Upper lobe of left lung (tissue), 4 donors: ENCODE results near the gene CCDC82.

Experiments
- POLR2A ChIP-seq, 4 donors: fragments of 450-650 bp; IDR thresholded peaks; one replicate each; pipeline ENCODE4 v1.5.1; 2016 to 2017; ENCODE audit warnings: antibody characterized with exemption in 4 of 4, mild to moderate bottlenecking in 2 of 4
- TF ChIP-seq, protein P1 (sequence below), 6 experiments: fragments of 450-650 bp in 4 of 6; fragments of 200-600 bp in 2 of 6; sonication (generic) in 2 of 6; IDR thresholded peaks; one replicate each; pipeline ENCODE4 v1.5.1; 2016 to 2019; ENCODE audit warnings: antibody characterized with exemption in 6 of 6

DNA sequence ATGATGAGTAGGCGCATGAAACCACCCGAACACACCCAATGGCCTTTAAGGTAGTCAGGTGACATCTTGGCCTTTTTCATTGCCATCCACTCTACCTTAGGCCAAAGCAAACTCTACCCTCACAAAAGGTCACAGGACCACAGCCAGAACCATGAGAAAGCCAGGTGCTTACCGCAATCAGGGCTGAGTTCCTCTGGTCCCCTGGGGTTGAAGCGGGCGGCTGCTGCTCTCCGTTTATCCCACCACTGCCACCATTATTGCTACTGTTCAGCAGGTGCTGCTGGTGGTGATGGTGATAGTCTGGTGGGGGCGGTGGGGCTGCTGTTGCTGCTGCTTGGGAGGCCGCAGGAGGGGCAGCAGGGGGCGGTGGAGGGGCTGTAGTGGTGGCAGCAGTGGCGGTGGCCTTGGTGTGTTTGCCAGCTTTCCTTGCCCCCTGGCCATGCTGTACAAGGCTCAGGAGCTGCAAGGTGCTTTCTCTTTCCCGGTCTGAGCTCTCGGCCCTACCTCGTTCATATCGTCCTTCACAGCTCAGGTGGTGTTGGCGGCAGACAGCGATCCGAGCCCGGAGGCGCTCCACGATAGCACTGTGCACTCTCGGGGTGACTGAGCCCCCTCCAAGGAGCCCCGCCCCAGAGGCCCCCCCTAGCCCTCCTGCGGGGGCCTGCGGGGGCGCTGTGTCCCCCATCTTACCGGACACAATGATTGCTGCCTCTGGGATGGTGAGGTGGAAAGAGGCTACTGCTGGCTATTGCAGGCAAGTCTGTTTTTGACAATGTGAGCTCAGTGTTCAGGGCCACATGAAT lies 48.3 kb downstream of the CCDC82 start:
- TF ChIP-seq, protein P1, sequence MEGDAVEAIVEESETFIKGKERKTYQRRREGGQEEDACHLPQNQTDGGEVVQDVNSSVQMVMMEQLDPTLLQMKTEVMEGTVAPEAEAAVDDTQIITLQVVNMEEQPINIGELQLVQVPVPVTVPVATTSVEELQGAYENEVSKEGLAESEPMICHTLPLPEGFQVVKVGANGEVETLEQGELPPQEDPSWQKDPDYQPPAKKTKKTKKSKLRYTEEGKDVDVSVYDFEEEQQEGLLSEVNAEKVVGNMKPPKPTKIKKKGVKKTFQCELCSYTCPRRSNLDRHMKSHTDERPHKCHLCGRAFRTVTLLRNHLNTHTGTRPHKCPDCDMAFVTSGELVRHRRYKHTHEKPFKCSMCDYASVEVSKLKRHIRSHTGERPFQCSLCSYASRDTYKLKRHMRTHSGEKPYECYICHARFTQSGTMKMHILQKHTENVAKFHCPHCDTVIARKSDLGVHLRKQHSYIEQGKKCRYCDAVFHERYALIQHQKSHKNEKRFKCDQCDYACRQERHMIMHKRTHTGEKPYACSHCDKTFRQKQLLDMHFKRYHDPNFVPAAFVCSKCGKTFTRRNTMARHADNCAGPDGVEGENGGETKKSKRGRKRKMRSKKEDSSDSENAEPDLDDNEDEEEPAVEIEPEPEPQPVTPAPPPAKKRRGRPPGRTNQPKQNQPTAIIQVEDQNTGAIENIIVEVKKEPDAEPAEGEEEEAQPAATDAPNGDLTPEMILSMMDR (IDR thresholded peaks at IDR 0.05), result peak; percentile 40 to 62 (median 44)
- TF ChIP-seq POLR2A (IDR thresholded peaks at IDR 0.05), result no peak
